AG04450 (cell line): ENCODE measurements around the gene OSBPL10. TPM values are rescaled to one million over a fixed set of nuclear protein-coding genes. Genes with fewer than 3 reads are reported as not detected.

Experiments
- CTCF ChIA-PET: fragments of 300-600, 350-600 bp; formaldehyde crosslinking; extraction: SDS; loops from one replicate; lab custom pipeline; 2022; ENCODE audit warnings: antibody characterized with exemption, inconsistent platforms; lab: Charles Lee
- POLR2A ChIA-PET: fragments of 350-600 bp; formaldehyde crosslinking; extraction: SDS; loops from one replicate; lab custom pipeline; 2021; ENCODE audit warnings: antibody characterized with exemption, inconsistent platforms; lab: Yijun Ruan, JAX
- DNase-seq: peaks from one replicate; pipeline ENCODE4 v3.0.0-alpha.2; 2011; ENCODE audit warnings: low read depth, low spot score
- H3K27ac ChIP-seq: one replicate; pipeline ENCODE4 v1.5.1; 2012; ENCODE audit warnings: low read depth, low read length, control low read depth
- H3K27me3 ChIP-seq: one replicate; pipeline ENCODE4 v1.6.0; 2012; ENCODE audit warnings: low read length; ENCODE audit not compliant: control insufficient read depth, insufficient read depth
- H3K4me3 ChIP-seq: 2 replicates; pipeline ENCODE4 v1.5.1; 2011; ENCODE audit warnings: mild to moderate bottlenecking, low read depth, low read length, control low read depth
- H3K9me3 ChIP-seq: 2 replicates; pipeline ENCODE4 v1.5.1; 2012; ENCODE audit warnings: low read length; ENCODE audit not compliant: control insufficient read depth, insufficient read depth
- CTCF ChIP-seq: IDR thresholded peaks from 2 replicates; pipeline ENCODE4 v1.5.1; 2011; ENCODE audit warnings: low read depth, low read length, control low read depth, inconsistent platforms
- polyA plus RNA-seq: library from polyadenylated mRNA; depleted of rRNA; stranded (reverse); fragments of >200 nt; gene quantifications from 2 replicates; pipeline ENCODE4 v1.2.3, GENCODE V29; 2011

Gene OSBPL10
- polyA plus RNA-seq, 1 experiment = 13.2 TPM

- POLR2A ChIA-PET = no interaction called here
Observed at GRCh38 chr3:31988271-31988670, 7.2 kb upstream of the OSBPL10 start.

GRCh38 chr3:31985831-31986230, 4.8 kb upstream of the OSBPL10 start:
- ChIA-PET POLR2A (no interaction called here), CTCF (interaction anchor here (1.1 kb wide), 1 partner anchor 158 kb away, joined by 5 read pairs; no protein-coding TSS in a partner anchor)
- Histone ChIP-seq H3K27me3 (no peaks in the 10 kb centered on the region), H3K27ac (no peak overlapping the region), H3K9me3 (peaks cover 10% of the 10 kb centered on the region; the same call in 1 of the 2 replicates), H3K4me3 (no peak overlapping the region)
- DNase-seq = no peak
- no peak for TF ChIP-seq CTCF

More at GRCh38 chr3:31988271-31988670, 7.2 kb upstream of the OSBPL10 start:
- Histone ChIP-seq H3K27me3 (no peaks in the 10 kb centered on the region), H3K9me3 (peaks cover 10% of the 10 kb centered on the region), H3K4me3 (no peak overlapping the region), H3K27ac (no peak overlapping the region)
- no peak for DNase-seq
- CTCF ChIA-PET = no interaction called here
- no peak for TF ChIP-seq CTCF

GRCh38 chr3:31984321-31984720, 3.3 kb upstream of the OSBPL10 start:
- Histone ChIP-seq H3K27ac (no peak overlapping the region), H3K9me3 (peaks cover 10% of the 10 kb centered on the region), H3K4me3 (no peak overlapping the region), H3K27me3 (no peaks in the 10 kb centered on the region)
- no peak for DNase-seq
- ChIA-PET POLR2A (no interaction called here), CTCF (no interaction called here)
- TF ChIP-seq CTCF = no peak

GRCh38 chr3:31980530-31981205, 394 bp downstream of the OSBPL10 start:
- Histone ChIP-seq H3K27ac (peak overlapping the region; percentile 52), H3K27me3 (no peaks in the 10 kb centered on the region), H3K4me3 (peak overlapping the region; percentile 90), H3K9me3 (no peaks in the 10 kb centered on the region; the same call in 1 of the 2 replicates)
- CTCF ChIA-PET = no interaction called here
- no peak for TF ChIP-seq CTCF
- POLR2A ChIA-PET = no interaction called here
- DNase-seq = no peak

GRCh38 chr3:31979001-31979697, 1.9 kb downstream of the OSBPL10 start:
- H3K4me3 ChIP-seq = no peak overlapping the region

More at GRCh38 chr3:31979001-31979697, 1.9 kb downstream of the OSBPL10 start:
- TF ChIP-seq CTCF = no peak
- DNase-seq = no peak
- Histone ChIP-seq H3K9me3 (no peaks in the 10 kb centered on the region; the same call in 1 of the 2 replicates), H3K27me3 (no peaks in the 10 kb centered on the region), H3K27ac (no peak overlapping the region)
- CTCF ChIA-PET = no interaction called here
- POLR2A ChIA-PET = no interaction called here
